Mesenchymal stem cell (in vitro differentiated cells and primary cell): ENCODE measurements around the gene RASSF5.

ENCODE experiments used
- DNase-seq: peaks from one replicate; pipeline ENCODE4 v3.0.0-alpha.2; 2013
- H2AFZ ChIP-seq: one replicate; pipeline ENCODE4 v1.6.1; 2013; ENCODE audit warnings: low read depth, mild to moderate bottlenecking, control low read depth, inconsistent platforms, low read length, moderate library complexity
- H2AK5ac ChIP-seq: 2 replicates; pipeline ENCODE4 v1.6.1; 2013; ENCODE audit warnings: low read length, moderate library complexity, mild to moderate bottlenecking, inconsistent platforms; ENCODE audit not compliant: severe bottlenecking
- H2BK120ac ChIP-seq: one replicate; pipeline ENCODE4 v1.6.1; 2013; ENCODE audit warnings: low read depth, mild to moderate bottlenecking, inconsistent platforms, low read length, moderate library complexity
- H2BK12ac ChIP-seq, 2 experiments: one replicate each; pipeline ENCODE4 v1.6.1; 2013; ENCODE audit warnings: inconsistent platforms in 2 of 2, low read length in 2 of 2, mild to moderate bottlenecking in 2 of 2, moderate library complexity in 2 of 2, control low read depth in 1 of 2
- H2BK15ac ChIP-seq: one replicate; pipeline ENCODE4 v1.6.1; 2013; ENCODE audit warnings: mild to moderate bottlenecking, low read depth, inconsistent platforms; ENCODE audit not compliant: poor library complexity, severe bottlenecking
- H2BK5ac ChIP-seq: 2 replicates; pipeline ENCODE4 v1.6.1; 2013; ENCODE audit warnings: low read depth, mild to moderate bottlenecking, low read length, control low read depth, inconsistent platforms; ENCODE audit not compliant: poor library complexity, severe bottlenecking
- H3K14ac ChIP-seq, 2 experiments: one replicate each; pipeline ENCODE4 v1.6.1; 2013; ENCODE audit warnings: inconsistent platforms in 2 of 2, low read length in 2 of 2, control low read depth in 1 of 2, mild to moderate bottlenecking in 1 of 2, moderate library complexity in 1 of 2
- H3K18ac ChIP-seq, 2 experiments: one replicate each; pipeline ENCODE4 v1.6.1; 2013; ENCODE audit warnings: inconsistent platforms in 2 of 2, low read length in 2 of 2, control low read depth in 1 of 2, low read depth in 1 of 2, mild to moderate bottlenecking in 1 of 2
- H3K23ac ChIP-seq, 2 experiments: one replicate each; pipeline ENCODE4 v1.6.1; 2013; ENCODE audit warnings: inconsistent platforms in 2 of 2, low read length in 2 of 2, mild to moderate bottlenecking in 2 of 2, moderate library complexity in 2 of 2, control low read depth in 1 of 2
- H3K27ac ChIP-seq: 2 replicates; pipeline ENCODE4 v1.5.1; 2013; ENCODE audit warnings: mild to moderate bottlenecking, moderate library complexity, low read length, control low read depth, inconsistent platforms; ENCODE audit not compliant: poor library complexity, severe bottlenecking
- H3K27me3 ChIP-seq, 2 experiments: 2 replicates each; pipeline versions ENCODE4 v1.6.1 to v1.7.0; 2013; ENCODE audit warnings: low read length in 2 of 2, mild to moderate bottlenecking in 2 of 2, moderate library complexity in 2 of 2, control low read depth in 1 of 2, inconsistent platforms in 1 of 2; ENCODE audit not compliant: control insufficient read depth in 1 of 2, insufficient read depth in 1 of 2
- H3K36me3 ChIP-seq, 2 experiments: 2 replicates each; pipeline versions ENCODE4 v1.6.1 to v1.7.0; 2013; ENCODE audit warnings: low read length in 2 of 2, control low read depth in 1 of 2, inconsistent platforms in 1 of 2, low read depth in 1 of 2, mild to moderate bottlenecking in 1 of 2; ENCODE audit not compliant: insufficient read depth in 2 of 2, control insufficient read depth in 1 of 2
- H3K4ac ChIP-seq, 2 experiments: one replicate each; pipeline ENCODE4 v1.6.1; 2013; ENCODE audit warnings: inconsistent platforms in 2 of 2, low read length in 2 of 2, mild to moderate bottlenecking in 2 of 2, moderate library complexity in 2 of 2, control low read depth in 1 of 2, low read depth in 1 of 2
- H3K4me1 ChIP-seq: 2 replicates; pipeline ENCODE4 v1.6.1; 2013; ENCODE audit warnings: low read depth, low read length, control low read depth; ENCODE audit not compliant: control insufficient read depth, insufficient read depth
- H3K4me2 ChIP-seq: 2 replicates; pipeline ENCODE4 v1.6.1; 2013; ENCODE audit warnings: low read length, mild to moderate bottlenecking, inconsistent platforms; ENCODE audit not compliant: poor library complexity, severe bottlenecking
- H3K4me3 ChIP-seq, 2 experiments: 2 replicates each; pipeline versions ENCODE4 v1.5.1 to v1.7.0; 2013; ENCODE audit warnings: low read length in 2 of 2, mild to moderate bottlenecking in 2 of 2, control low read depth in 1 of 2, low read depth in 1 of 2; ENCODE audit not compliant: insufficient read depth in 1 of 2
- H3K79me1 ChIP-seq: replicated peaks from 2 replicates; pipeline ENCODE4 v1.6.1; 2013; ENCODE audit warnings: mild to moderate bottlenecking, control low read depth, low read length, inconsistent platforms; ENCODE audit not compliant: poor library complexity, severe bottlenecking
- H3K9ac ChIP-seq: 2 replicates; pipeline ENCODE4 v1.7.0; 2013; ENCODE audit warnings: mild to moderate bottlenecking, low read length, moderate library complexity
- H3K9me3 ChIP-seq: 2 replicates; pipeline ENCODE4 v1.7.0; 2013; ENCODE audit warnings: mild to moderate bottlenecking, low read length; ENCODE audit not compliant: control insufficient read depth
- H4K8ac ChIP-seq: one replicate; pipeline ENCODE4 v1.6.1; 2013; ENCODE audit warnings: inconsistent platforms, mild to moderate bottlenecking, low read length, moderate library complexity
- H4K91ac ChIP-seq: one replicate; pipeline ENCODE4 v1.6.1; 2013; ENCODE audit warnings: mild to moderate bottlenecking, low read length, inconsistent platforms
- WGBS: methylation state at CpG from one replicate; pipeline ENCODE4 v1.1.7; 2013; ENCODE audit warnings: mixed read lengths; 5-methylcytosine and 5-hydroxymethylcytosine counted together

RASSF5 gene

DNA sequence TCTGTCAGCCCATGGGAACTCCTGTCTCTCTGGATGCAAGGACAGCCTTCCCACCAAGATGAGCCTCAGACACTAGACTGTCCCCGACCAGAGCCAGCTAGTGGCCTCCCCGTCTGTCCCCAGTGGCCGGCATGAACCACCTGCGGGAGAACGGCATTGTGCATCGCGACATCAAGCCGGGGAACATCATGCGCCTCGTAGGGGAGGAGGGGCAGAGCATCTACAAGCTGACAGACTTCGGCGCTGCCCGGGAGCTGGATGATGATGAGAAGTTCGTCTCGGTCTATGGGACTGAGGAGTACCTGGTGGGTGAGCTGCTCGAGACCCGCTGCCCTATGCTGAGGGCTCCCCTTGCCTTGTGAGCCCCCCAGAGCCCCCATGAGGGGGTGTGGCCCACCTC is 31.3 kb upstream of the RASSF5 start:
- Histone ChIP-seq H3K79me1 (peaks cover 7% of the 10 kb centered on the region), H3K9me3 (no peaks in the 10 kb centered on the region), H3K27ac (no peak overlapping the region), H4K91ac (no peak overlapping the region), H3K4me2 (no peak overlapping the region), H2AK5ac (no peak overlapping the region), H2BK12ac (no peak overlapping the region), H3K4me3 (no peak overlapping the region), H2BK5ac (no peak overlapping the region), H2BK15ac (no peak overlapping the region), H3K27me3 (no peaks in the 10 kb centered on the region), H3K4me1 (peaks cover 28% of the 10 kb centered on the region), H3K18ac (no peak overlapping the region), H3K36me3 (peaks cover 61 to 62% of the 10 kb centered on the region in 2 experiments), H2BK120ac (no peak overlapping the region), H3K14ac (no peak overlapping the region), H3K4ac (no peak overlapping the region), H3K23ac (no peak overlapping the region), H4K8ac (no peak overlapping the region), H2AFZ (no peak overlapping the region), H3K9ac (no peak overlapping the region)
- WGBS = 95% methylated on average over 16 of the region's 17 CpGs
- DNase-seq = no peak

DNA sequence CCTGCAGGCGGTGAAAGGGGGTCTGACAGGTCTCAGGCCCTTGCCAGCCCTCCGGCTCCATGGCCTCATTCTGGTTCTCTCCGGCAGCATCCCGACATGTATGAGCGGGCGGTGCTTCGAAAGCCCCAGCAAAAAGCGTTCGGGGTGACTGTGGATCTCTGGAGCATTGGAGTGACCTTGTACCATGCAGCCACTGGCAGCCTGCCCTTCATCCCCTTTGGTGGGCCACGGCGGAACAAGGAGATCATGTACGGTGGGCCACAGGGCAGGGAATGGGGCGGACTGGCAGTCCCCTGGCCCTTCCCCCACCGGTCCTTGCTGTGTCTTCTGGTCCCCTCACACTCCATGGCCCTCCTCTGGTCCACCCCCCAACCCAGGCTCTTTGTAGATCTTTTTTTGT is 30.7 kb upstream of the RASSF5 start:
- Histone ChIP-seq H2AFZ (no peak overlapping the region), H3K27me3 (no peaks in the 10 kb centered on the region), H2BK5ac (no peak overlapping the region), H3K4me3 (no peak overlapping the region), H3K18ac (no peak overlapping the region), H3K4ac (no peak overlapping the region), H3K14ac (no peak overlapping the region), H4K91ac (no peak overlapping the region), H2BK12ac (no peak overlapping the region), H3K23ac (no peak overlapping the region), H3K9ac (no peak overlapping the region), H3K79me1 (peaks cover 4% of the 10 kb centered on the region), H3K4me1 (peaks cover 28% of the 10 kb centered on the region), H2BK15ac (no peak overlapping the region), H4K8ac (no peak overlapping the region), H3K27ac (no peak overlapping the region), H3K36me3 (peaks cover 61 to 62% of the 10 kb centered on the region in 2 experiments), H3K9me3 (no peaks in the 10 kb centered on the region), H3K4me2 (no peak overlapping the region), H2AK5ac (no peak overlapping the region), H2BK120ac (no peak overlapping the region)
- no peak for DNase-seq
- 96% methylated on average over 13 of the region's 14 CpGs for WGBS

DNA sequence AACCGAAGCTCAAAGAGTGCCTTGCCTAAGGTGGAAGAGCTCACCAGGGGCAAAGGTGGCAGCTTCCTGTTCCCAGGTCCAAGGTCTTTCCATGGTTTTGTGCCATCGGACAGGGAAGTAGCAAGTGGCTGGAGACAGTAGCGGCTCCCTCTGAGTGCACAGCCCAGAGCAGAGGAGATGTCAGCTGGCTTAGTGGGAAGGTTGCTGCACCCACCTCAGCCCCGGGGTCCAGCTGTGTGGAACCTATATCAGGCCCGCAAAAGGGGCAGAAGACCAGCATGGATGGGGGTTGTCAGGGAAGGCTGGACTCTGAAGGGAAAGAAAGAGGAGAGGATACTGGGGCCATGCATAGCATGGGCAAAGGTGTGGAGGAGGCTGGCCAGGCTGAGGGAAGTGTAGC is 30.2 kb upstream of the RASSF5 start:
- no peak overlapping the region for H3K23ac ChIP-seq
- H3K27ac ChIP-seq = no peak overlapping the region
- no peaks in the 10 kb centered on the region for H3K27me3 ChIP-seq
- no peak overlapping the region for H2BK5ac ChIP-seq
- no peak overlapping the region for H2BK120ac ChIP-seq
- H2AFZ ChIP-seq = no peak overlapping the region
- H2BK12ac ChIP-seq = no peak overlapping the region
- H3K4me1 ChIP-seq = peaks cover 24% of the 10 kb centered on the region
- H3K9ac ChIP-seq = no peak overlapping the region
- H3K9me3 ChIP-seq = no peaks in the 10 kb centered on the region
- H3K36me3 ChIP-seq = peaks cover 62% of the 10 kb centered on the region in 2 experiments
- peaks cover 4% of the 10 kb centered on the region for H3K79me1 ChIP-seq
- no peak overlapping the region for H2BK15ac ChIP-seq
- no peak for DNase-seq
- WGBS = 91% methylated on average over 5 of the region's 5 CpGs
- H3K4ac ChIP-seq = no peak overlapping the region
- no peak overlapping the region for H3K4me3 ChIP-seq
- H4K91ac ChIP-seq = no peak overlapping the region
- no peak overlapping the region for H3K18ac ChIP-seq
- no peak overlapping the region for H3K14ac ChIP-seq
- H3K4me2 ChIP-seq = no peak overlapping the region
- H2AK5ac ChIP-seq = no peak overlapping the region
- no peak overlapping the region for H4K8ac ChIP-seq

DNA sequence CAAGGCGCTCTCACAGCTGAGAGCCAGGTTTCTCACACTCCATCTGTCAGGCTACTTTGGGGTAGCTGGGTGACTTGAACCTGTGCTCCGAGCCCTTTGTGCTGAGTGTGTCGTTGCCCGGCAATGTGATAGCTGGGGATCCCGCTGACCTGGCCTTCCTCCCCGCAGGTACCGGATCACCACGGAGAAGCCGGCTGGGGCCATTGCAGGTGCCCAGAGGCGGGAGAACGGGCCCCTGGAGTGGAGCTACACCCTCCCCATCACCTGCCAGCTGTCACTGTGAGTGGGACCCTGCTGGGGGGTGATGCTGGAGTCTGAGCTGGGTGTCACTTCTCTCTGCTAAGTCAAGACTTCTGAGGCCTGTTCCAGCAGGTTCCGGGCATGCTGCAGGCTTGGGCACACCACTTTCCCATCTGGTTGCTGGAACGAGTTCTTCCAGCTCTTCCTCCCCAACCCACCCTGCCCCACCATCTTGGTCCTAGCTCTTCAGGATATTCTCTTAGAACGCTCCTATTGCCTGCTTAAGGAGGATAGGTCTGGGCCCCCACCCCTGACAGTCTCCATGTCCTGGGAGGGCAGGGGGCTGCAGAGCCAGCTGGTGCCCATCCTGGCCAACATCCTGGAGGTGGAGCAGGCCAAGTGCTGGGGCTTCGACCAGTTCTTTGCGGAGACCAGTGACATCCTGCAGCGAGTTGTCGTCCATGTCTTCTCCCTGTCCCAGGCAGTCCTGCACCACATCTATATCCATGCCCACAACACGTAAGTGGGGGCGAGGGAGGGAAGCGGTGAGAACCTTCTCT is 29.6 kb upstream of the RASSF5 start:
- H3K4ac ChIP-seq = no peak overlapping the region
- H3K36me3 ChIP-seq = peaks cover 68 to 69% of the 10 kb centered on the region in 2 experiments
- H3K4me2 ChIP-seq = no peak overlapping the region
- H2BK12ac ChIP-seq = no peak overlapping the region
- H3K4me3 ChIP-seq = no peak overlapping the region
- peaks cover 19% of the 10 kb centered on the region for H3K4me1 ChIP-seq
- no peak overlapping the region for H3K27ac ChIP-seq
- no peak overlapping the region for H3K9ac ChIP-seq
- no peak overlapping the region for H2AFZ ChIP-seq
- no peak overlapping the region for H3K23ac ChIP-seq
- H3K18ac ChIP-seq = no peak overlapping the region
- no peaks in the 10 kb centered on the region for H3K27me3 ChIP-seq
- DNase-seq = no peak
- 94% methylated on average over 19 of the region's 21 CpGs for WGBS
- H4K91ac ChIP-seq = no peak overlapping the region
- no peak overlapping the region for H4K8ac ChIP-seq
- H2BK5ac ChIP-seq = no peak overlapping the region
- H3K9me3 ChIP-seq = no peaks in the 10 kb centered on the region
- no peak overlapping the region for H2BK15ac ChIP-seq
- peaks cover 4% of the 10 kb centered on the region for H3K79me1 ChIP-seq
- H2BK120ac ChIP-seq = no peak overlapping the region
- no peak overlapping the region for H3K14ac ChIP-seq
- no peak overlapping the region for H2AK5ac ChIP-seq
